CD4-positive, alpha-beta T cell treated with Interleukin-21 for 1 hour (primary cell): ENCODE results near the gene PHETA2.

ENCODE experiments used
- DNase-seq: peaks from one replicate; pipeline ENCODE4 v3.0.0-alpha.2; 2020

PHETA2 gene

DNA sequence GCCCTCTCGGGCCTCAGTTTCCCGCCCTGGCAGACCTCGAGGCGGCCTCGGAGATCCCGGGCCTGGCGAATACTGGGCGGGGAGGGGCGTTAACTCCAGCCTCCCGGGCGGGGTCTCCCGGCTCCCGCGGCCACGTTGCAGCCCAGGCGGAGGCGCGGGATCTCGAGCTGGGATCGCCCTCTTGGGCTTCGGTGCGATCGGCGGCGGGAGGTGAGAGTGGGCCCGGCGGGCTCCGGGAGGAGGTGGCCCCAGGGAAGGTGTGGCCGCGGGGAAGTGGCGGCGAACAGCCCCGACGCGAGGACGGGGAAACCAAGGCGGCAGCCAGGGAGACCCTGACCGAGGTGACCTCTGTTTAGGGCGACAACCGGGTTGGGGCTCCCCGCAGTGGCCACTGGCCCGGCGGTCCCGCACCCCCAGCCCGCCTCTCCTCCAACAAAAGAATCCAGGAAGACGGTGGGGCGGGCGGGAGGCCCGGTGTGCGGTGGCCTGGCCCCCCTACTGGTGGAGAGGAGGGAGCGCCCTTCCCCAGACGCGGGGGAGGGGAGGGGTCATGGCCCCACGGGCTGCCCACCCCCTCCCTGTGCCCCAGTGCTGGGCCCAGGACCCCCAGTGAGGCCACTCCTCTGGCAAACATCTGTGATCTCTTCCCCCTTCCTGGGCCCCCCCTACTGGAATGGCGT lies at the start of gene PHETA2:
Gene PHETA2 (plus strand): TSS at position 117 of the 680 bp plus-strand sequence. CDS start 3,046 bp downstream, outside the sequence.
- DNase-seq: peak; percentile 63

- no peak for DNase-seq
These were observed 48.6 kb upstream of the PHETA2 start for GRCh38 chr22:42025421-42025820.

DNA sequence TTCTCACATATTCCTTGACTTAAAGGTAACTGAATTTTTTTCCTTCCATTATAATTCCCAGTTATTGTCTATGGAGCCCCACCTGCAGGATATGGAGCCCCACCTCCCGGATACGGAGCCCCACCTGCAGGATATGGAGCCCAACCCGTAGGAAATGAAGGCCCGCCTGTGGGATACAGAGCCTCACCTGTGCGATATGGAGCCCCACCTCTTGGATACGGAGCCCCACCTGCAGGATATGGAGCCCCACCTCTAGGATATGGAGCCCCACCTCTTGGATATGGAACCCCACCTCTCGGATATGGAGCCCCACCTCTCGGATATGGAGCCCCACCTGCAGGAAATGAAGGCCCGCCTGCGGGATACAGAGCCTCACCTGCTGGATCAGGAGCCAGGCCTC lies 47.3 kb upstream of the PHETA2 start:
- no peak for DNase-seq

DNA sequence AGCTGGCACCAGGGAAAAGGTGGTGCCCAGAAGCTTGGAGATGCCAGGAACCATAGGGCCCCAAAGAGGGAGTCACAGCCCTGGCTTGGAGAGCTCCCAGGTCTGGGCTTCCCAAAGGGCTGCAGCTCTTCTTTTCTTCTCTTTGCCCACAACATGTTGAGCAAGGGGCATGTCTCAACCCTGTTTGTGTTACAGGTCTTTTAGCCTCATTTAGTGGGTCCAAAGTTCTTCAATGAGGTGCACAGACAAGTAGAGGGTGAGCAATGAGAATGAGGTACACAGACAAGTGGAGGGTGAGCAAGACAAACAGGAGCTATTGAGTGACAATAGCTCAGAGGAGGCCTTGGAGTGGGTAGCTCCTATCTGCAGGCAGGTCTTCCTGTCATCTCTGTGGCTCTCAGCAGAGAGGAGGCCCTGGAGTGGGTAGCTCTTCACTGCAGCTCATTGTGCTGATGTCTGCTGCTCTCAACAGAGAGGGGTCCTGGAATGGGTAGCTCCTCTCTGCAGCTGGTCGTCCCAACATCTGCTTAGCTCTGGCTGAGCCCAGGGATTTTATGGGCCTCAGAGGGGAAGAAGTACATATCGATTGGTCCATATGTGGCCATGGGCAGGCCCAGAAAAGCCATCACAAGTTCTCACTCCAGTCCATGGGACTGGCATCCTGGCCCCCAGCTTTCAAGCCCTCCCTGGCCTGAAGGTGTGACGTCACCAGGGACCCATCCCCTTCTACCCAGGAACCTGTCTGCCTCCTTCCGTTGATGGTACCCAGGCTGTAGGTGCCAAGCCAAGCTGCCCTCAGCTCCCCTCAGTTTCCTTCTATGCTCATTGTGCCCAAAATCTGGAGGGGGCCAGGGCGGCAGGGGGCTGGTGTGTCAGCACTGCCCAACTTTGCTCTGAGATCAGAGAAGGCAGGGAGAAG lies 40.5 kb upstream of the PHETA2 start:
- DNase-seq: no peak

DNA sequence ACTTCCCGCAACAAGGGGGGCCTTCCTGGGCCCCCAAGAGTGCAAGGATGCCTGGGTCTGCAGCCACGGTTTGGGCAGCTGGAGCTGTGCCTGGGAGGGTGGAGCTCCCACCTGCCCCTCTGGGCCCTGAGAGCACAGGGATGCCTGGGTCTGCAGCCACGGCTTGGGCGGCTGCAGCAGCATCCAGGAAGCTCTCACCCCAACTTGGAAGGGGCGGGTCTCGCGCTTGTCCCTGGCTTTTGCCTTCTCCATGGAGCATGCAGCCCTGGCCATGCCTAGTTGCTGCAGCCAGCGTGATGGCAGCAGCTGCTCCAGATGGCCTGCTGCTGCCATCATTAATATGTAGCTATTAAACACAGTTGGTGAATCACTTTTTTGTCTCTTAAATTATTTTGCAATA lies 38.8 kb upstream of the PHETA2 start:
- no peak for DNase-seq

DNA sequence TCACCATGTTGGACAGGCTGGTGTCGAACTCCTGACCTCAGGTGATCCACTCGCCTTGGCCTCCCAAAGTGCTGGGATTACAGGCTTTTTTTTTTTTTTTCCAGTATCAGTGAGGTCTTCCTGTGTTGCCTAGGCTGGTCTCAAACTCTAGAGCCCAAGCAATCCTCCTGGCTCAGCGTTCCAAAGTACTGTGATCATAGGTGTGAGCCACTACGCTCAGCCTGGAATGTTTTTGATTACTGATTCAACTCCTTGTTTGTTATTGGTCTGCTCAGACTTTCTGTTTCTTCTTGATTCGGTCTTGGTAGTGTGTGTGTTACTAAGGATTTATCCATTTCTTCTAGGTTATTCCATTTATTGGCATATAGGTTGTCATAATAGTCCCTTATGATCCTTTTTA lies 34.8 kb upstream of the PHETA2 start:
- DNase-seq: no peak

DNA sequence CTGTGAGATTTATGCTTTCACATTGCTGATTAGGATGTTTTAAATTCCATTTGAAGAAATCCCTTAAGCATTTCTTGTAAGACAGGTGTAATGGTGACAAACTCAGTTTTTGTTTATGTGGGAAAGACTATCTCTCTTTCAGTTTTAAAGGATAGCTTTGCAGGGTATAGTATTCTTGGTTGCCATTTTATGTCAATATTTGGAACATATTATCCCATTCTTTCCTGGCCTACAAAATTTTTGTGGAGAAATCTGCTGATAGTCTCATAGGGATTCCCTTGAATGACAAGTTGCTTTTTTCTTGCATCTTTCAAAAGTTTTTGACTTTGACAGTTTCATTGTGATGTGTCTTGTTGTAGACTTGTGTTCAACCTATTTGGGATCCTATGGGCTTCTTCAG lies 32.3 kb upstream of the PHETA2 start:
- no peak for DNase-seq

DNA sequence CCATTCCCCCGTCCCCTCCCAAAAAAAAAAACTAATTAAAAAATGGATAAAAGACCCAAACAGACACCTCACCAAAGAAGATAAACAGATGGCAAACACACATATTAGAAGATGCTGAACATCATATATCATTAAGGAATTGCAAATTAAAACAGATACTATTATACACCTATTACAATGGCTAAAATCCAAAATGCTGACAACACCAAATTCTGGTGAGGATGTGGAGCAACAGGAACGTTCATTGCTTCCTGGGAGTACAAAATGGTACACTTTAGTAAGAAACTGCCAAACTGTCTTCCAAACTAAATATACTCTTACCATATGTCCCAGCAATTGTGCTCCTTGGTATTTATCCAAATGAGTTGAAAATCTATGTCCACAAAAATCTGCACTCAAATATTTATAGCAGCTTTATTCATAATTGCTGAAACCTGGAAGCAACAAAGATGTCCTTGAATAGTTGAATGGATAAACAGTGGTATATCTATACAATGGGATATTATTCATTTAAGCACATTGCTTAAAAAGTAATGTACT lies 23.3 kb upstream of the PHETA2 start:
- no peak for DNase-seq

DNA sequence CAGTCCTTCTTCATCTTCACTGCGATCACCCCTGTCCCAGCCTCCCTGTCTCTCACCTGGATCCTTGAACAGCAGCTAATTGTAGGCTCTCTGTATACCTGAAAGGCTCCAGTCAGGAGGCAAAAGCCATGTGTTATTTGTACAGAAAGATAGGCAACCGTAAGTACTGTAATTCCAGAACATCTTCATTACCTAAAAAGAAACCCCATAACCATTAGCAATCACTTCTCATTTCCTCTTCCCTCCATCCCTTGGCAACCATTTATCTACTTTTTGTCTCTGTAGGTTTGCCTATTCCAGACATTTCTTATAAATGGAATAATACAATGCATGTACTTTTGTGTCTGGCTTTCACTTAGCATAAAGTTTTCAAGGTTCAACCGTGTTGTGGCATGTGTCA lies 21.3 kb upstream of the PHETA2 start:
- no peak for DNase-seq

GRCh38 chr22:42056757-42057511 lies 17.1 kb upstream of the PHETA2 start:
- no peak for DNase-seq

GRCh38 chr22:42060489-42060888 lies 13.6 kb upstream of the PHETA2 start:
- DNase-seq: no peak

DNA sequence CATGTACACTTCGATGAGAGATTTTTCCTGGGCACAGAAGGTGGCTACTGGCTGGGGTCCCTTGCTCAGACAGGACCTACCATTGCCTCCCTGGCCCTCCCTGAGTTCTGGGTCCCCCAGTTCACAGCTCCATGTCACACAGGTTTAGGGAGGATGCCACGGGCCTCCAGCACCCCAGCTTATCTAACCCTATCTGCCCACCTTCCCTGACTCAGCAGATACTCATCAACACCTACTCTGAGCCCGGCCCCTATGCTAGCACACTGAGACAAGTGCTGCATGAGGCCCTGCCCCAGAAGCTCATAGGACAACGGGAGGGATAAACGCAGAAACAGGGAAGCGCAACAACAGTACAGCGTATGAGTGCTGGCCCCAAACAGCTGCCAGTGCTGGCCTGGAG lies 13.0 kb upstream of the PHETA2 start:
- DNase-seq: no peak

DNA sequence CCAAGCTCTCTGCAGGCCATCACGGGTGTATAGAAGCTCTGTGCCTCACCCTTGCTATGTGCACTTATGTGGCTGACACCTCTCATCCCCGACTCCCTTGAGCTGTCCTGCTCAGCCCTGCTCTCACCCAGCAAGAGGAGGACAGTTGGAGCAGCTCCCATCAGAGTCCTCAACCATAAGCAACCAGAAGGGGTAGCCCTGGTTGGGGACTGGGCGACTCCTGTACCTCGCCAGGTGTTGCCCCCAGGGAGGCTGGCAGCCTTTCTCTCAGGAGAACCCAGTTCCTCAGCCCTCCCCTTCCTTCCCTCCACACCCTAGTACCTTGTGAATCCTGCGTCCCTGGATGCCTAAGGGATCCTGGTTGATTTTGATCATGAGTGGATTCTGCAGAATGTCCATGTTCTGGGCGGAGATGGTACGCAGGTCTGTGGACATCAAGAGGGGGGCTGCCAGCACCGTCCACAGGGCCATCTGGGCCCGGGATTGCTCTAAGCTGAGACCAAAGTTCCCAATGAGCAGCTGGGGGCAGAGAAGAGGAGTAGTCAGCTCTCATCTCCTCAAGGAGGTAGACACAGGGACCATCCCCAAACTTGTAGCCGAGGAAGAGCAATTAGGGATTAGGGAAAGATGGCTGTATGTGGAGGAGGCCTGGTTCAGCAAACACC lies 11.4 kb upstream of the PHETA2 start:
- DNase-seq: no peak

DNA sequence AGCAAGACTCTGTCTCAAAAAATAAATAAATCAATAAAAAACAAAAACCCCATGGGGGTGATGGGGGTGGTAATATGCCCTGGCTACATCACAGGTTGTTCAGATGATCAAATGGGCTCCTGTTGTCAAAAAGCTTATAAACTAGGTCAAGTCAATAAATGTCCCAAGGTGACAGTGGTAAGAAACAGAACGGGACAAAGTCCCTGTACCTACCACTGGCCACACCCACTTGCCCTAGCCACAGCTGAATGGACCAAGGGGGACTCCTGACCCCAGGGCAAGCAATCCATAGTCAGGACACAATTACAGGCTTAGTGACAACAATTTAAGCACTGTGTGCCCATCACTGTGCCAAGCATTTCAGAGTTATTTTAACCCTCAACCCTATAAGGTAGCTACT lies 9.4 kb upstream of the PHETA2 start:
- DNase-seq: no peak

- no peak for DNase-seq
These were observed 8.5 kb upstream of the PHETA2 start for GRCh38 chr22:42065438-42066125.

GRCh38 chr22:42066126-42066761 lies 7.8 kb upstream of the PHETA2 start:
- no peak for DNase-seq

DNA sequence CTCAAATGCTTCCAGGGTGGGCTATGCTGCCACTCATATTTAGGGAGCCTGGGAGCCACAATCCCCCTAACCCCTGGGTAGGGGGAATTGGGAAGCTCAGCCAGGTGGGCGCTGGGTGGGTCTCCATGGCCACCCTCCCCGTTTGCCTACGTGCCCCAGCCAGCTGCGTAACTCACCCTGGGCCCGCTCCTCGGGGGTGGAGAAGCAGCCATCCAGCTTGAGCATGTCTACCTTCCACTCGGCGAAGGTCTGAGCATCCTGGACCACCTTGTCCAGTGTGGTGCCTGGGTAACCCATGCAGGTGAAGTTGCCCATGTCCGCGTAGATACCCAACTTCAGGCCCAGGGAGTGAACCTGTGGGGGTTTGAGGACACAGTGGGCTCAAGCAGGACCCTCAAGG lies 7.1 kb upstream of the PHETA2 start:
- no peak for DNase-seq

DNA sequence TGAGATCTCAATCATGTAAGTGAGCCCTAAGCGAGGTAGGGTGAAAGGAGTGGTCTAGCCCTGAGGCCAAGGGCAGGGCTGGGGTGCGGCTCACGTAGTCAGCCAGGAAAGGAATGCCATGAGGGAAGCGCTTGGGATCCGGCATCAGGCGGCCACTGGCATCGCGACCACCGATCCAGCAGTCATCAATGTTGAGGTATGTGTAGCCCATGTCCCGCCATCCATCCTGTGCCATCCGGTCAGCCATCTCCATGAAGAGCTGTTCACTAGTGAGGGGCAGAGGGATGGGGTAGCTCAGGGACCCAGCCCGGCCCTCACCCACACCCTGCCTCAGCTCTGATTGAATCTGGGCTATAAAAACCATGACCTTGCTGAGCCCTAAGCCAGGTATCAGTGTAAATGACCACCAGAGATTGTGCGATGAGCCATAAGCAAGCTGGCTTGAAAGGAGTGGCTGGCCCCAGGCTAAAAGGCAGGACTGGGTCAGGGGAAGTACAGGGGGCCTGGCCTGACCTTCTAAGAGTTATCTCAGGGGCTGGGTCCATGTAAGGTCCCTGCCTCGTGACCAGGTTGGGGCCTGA lies 6.3 kb upstream of the PHETA2 start:
- DNase-seq: no peak

GRCh38 chr22:42068291-42068690 lies 5.8 kb upstream of the PHETA2 start:
- DNase-seq: no peak

DNA sequence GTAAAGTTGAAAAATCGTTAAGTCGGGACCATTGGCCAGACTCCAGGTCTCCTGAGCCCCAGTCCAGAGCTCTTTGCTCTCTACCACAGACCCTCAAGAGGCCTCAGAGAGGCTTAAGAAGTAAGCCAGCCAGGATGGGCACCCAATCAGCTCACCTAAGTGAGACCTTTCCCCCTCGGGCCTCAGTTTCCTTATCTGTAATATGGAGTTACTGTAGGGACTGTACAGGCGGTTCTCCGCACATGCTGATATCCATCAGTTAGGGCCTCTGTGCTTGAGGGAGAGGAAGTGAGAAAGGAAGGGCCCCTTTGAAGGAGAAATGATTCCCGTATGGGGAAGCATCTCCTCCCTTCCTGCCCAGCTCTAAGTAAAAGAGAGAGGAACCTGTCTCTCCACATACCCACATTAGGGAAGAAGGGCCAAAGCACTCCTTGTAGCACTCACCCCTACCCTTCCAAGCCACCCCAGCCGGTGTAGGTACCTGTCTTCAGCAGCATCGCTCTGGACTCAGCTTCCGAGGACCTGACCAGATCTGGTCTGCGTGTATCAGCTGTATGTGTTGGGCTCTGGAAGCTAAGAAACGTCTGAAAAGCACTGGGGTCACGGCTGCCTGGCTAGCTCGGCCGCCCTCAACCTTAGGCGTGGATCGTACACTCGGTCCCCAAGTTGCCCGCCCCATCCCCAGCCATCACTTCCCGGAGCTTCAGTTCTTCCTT lies 4.1 kb upstream of the PHETA2 start:
- DNase-seq: peak; percentile 20
